H9 (cell line): Measurements from ENCODE around the gene OOSP3. TPM values are rescaled to one million over a fixed set of nuclear protein-coding genes. Genes with fewer than 3 reads are reported as not detected.

Experiments used
- DNase-seq: peaks from one replicate; pipeline ENCODE4 v3.0.0-alpha.2; 2017
- H2AFZ ChIP-seq: one replicate; pipeline ENCODE4 v1.6.1; 2013; ENCODE audit warnings: mild to moderate bottlenecking, low read length, control low read depth, moderate library complexity
- H2AK5ac ChIP-seq: 2 replicates; pipeline ENCODE4 v1.6.1; 2013; ENCODE audit warnings: low read length, control low read depth, mixed read lengths; ENCODE audit not compliant: insufficient read length
- H2BK120ac ChIP-seq: one replicate; pipeline ENCODE4 v1.6.1; 2013; ENCODE audit warnings: low read depth, mild to moderate bottlenecking, low read length, control low read depth, inconsistent platforms; ENCODE audit not compliant: poor library complexity, severe bottlenecking
- H2BK12ac ChIP-seq: 2 replicates; pipeline ENCODE4 v1.6.1; 2013; ENCODE audit warnings: low read length, control low read depth, mixed read lengths, low read depth; ENCODE audit not compliant: insufficient read length
- H2BK15ac ChIP-seq: 2 replicates; pipeline ENCODE4 v1.6.1; 2013; ENCODE audit warnings: low read depth, low read length, control low read depth
- H2BK20ac ChIP-seq: one replicate; pipeline ENCODE4 v1.6.1; 2013; ENCODE audit warnings: low read depth, mild to moderate bottlenecking, low read length, control low read depth, inconsistent platforms; ENCODE audit not compliant: poor library complexity, severe bottlenecking
- H2BK5ac ChIP-seq: 2 replicates; pipeline ENCODE4 v1.6.1; 2013; ENCODE audit warnings: low read length, control low read depth, mixed read lengths; ENCODE audit not compliant: insufficient read length
- H3K14ac ChIP-seq: 2 replicates; pipeline ENCODE4 v1.6.1; 2013; ENCODE audit warnings: low read length, control low read depth; ENCODE audit not compliant: insufficient read depth
- H3K18ac ChIP-seq: 2 replicates; pipeline ENCODE4 v1.6.1; 2013; ENCODE audit warnings: low read depth, mild to moderate bottlenecking, mixed read lengths, low read length, control low read depth; ENCODE audit not compliant: insufficient read length
- H3K23ac ChIP-seq: 2 replicates; pipeline ENCODE4 v1.6.1; 2013; ENCODE audit warnings: low read length, control low read depth, mixed read lengths, low read depth; ENCODE audit not compliant: insufficient read length
- H3K23me2 ChIP-seq: 2 replicates; pipeline ENCODE4 v1.6.1; 2013; ENCODE audit warnings: low read depth, mild to moderate bottlenecking, mixed read lengths, low read length, control low read depth; ENCODE audit not compliant: insufficient read length, poor library complexity, severe bottlenecking
- H3K27ac ChIP-seq: 2 replicates; pipeline ENCODE4 v1.5.1; 2013; ENCODE audit warnings: low read length, control low read depth, mixed read lengths, low read depth; ENCODE audit not compliant: insufficient read length
- H3K27me3 ChIP-seq: 2 replicates; pipeline ENCODE4 v1.6.1; 2013; ENCODE audit warnings: low read length, control low read depth, inconsistent platforms; ENCODE audit not compliant: insufficient read depth
- H3K4ac ChIP-seq: 2 replicates; pipeline ENCODE4 v1.6.1; 2013; ENCODE audit warnings: low read depth, mild to moderate bottlenecking, control low read depth, inconsistent platforms, low read length, moderate library complexity
- H3K4me1 ChIP-seq: 2 replicates; pipeline ENCODE4 v1.6.1; 2013; ENCODE audit warnings: low read length, control low read depth, inconsistent platforms; ENCODE audit not compliant: insufficient read depth
- H3K4me2 ChIP-seq: 2 replicates; pipeline ENCODE4 v1.6.1; 2013; ENCODE audit warnings: low read length, control low read depth, mixed read lengths; ENCODE audit not compliant: insufficient read length, insufficient read depth
- H3K56ac ChIP-seq: 2 replicates; pipeline ENCODE4 v1.6.1; 2013; ENCODE audit warnings: low read depth, mild to moderate bottlenecking, mixed read lengths, low read length, control low read depth; ENCODE audit not compliant: insufficient read length
- H3K79me1 ChIP-seq: 2 replicates; pipeline ENCODE4 v1.6.1; 2013; ENCODE audit warnings: low read depth, mild to moderate bottlenecking, moderate library complexity, low read length, control low read depth, inconsistent platforms; ENCODE audit not compliant: insufficient read depth, poor library complexity, severe bottlenecking
- H3K79me2 ChIP-seq: 2 replicates; pipeline ENCODE4 v1.6.1; 2013; ENCODE audit warnings: low read length, control low read depth, inconsistent platforms; ENCODE audit not compliant: insufficient read depth
- H3K9ac ChIP-seq: 2 replicates; pipeline ENCODE4 v1.6.1; 2013; ENCODE audit warnings: low read length, control low read depth, mixed read lengths; ENCODE audit not compliant: insufficient read length; ENCODE audit errors: extremely low read depth
- H3K9me3 ChIP-seq: one replicate; pipeline ENCODE4 v1.6.1; 2013; ENCODE audit warnings: low read depth, low read length, inconsistent platforms; ENCODE audit not compliant: control insufficient read depth
- H3T11ph ChIP-seq: one replicate; pipeline ENCODE4 v1.6.1; 2013; ENCODE audit warnings: mild to moderate bottlenecking, low read length, control low read depth, inconsistent platforms
- H4K20me1 ChIP-seq: one replicate; pipeline ENCODE4 v1.6.1; 2013; ENCODE audit not compliant: control insufficient read depth, insufficient read length, insufficient read depth
- H4K5ac ChIP-seq: 2 replicates; pipeline ENCODE4 v1.6.1; 2013; ENCODE audit warnings: low read depth, mild to moderate bottlenecking, mixed read lengths, low read length, control low read depth; ENCODE audit not compliant: insufficient read length
- H4K8ac ChIP-seq: replicated peaks from 2 replicates; pipeline ENCODE4 v1.6.1; 2013; ENCODE audit warnings: low read length, control low read depth, mixed read lengths, low read depth; ENCODE audit not compliant: insufficient read length
- H4K91ac ChIP-seq: 2 replicates; pipeline ENCODE4 v1.6.1; 2013; ENCODE audit warnings: low read depth, mild to moderate bottlenecking, moderate library complexity, mixed read lengths, low read length, control low read depth; ENCODE audit not compliant: insufficient read length
- H3K27ac Mint-ChIP-seq, 3 experiments: 2 replicates in 2 of 3; 3 replicates in 1 of 3; pipeline ENCODE4 v1.8.0; 2020 to 2021; ENCODE audit warnings: mixed read lengths in 3 of 3, mild to moderate bottlenecking in 1 of 3, moderate library complexity in 1 of 3
- H3K27me3 Mint-ChIP-seq: 2 replicates; pipeline ENCODE4 v1.8.0; 2021; ENCODE audit warnings: low read depth, mild to moderate bottlenecking, moderate library complexity, mixed read lengths
- H3K36me3 Mint-ChIP-seq, 3 experiments: 2 replicates in 2 of 3; 3 replicates in 1 of 3; pipeline ENCODE4 v1.8.0; 2020 to 2021; ENCODE audit warnings: low read depth in 3 of 3, mixed read lengths in 3 of 3; ENCODE audit not compliant: insufficient read depth in 1 of 3
- H3K4me1 Mint-ChIP-seq, 2 experiments: 2 replicates each; pipeline ENCODE4 v1.8.0; 2020; ENCODE audit warnings: mixed read lengths in 2 of 2
- H3K4me3 Mint-ChIP-seq, 2 experiments: 2 replicates in 1 of 2; 3 replicates in 1 of 2; pipeline ENCODE4 v1.8.0; 2020 to 2021; ENCODE audit warnings: mild to moderate bottlenecking in 2 of 2, mixed read lengths in 2 of 2, moderate library complexity in 1 of 2
- H3K9me3 Mint-ChIP-seq, 2 experiments: 2 replicates in 1 of 2; 3 replicates in 1 of 2; pipeline ENCODE4 v1.8.0; 2020; ENCODE audit warnings: mild to moderate bottlenecking in 2 of 2, mixed read lengths in 2 of 2, moderate library complexity in 1 of 2
- CTCF ChIP-seq: fragments of 200-600 bp; sonication (generic); conservative IDR thresholded peaks from 3 replicates; pipeline ENCODE4 v1.8.0; 2021; ENCODE audit warnings: antibody characterized with exemption, mild to moderate bottlenecking
- WGBS: extraction: QIAGEN DNeasy Blood & Tissue Kit; methylation state at CpG from one replicate; pipeline ENCODE4 v1.1.7; 2013; ENCODE audit warnings: missing lambda C conversion rate, low lambda C conversion rate, mixed read lengths; ENCODE audit not compliant: insufficient read length; ENCODE audit errors: extremely low coverage; 5-methylcytosine and 5-hydroxymethylcytosine counted together
- total RNA-seq: library from RNA; stranded (reverse); gene quantifications from 2 replicates; pipeline ENCODE4 v1.2.1, GENCODE V29; 2021

Gene OOSP3
- total RNA-seq, 1 experiment from 2014 or later, result not detected

- Histone ChIP-seq H3K27me3 (no peaks in the 10 kb centered on the region), H3K18ac (no peak within 1 kb of the TSS), H4K8ac (no peak within 1 kb of the TSS), H3K27ac (no peak within 1 kb of the TSS), H3K4me2 (no peak within 1 kb of the TSS), H2BK5ac (no peak within 1 kb of the TSS), H3K23ac (no peak within 1 kb of the TSS), H3K9ac (no peak within 1 kb of the TSS), H4K5ac (no peak within 1 kb of the TSS), H3K56ac (no peak within 1 kb of the TSS), H3K4ac (no peak within 1 kb of the TSS), H3K9me3 (no peaks in the 10 kb centered on the region), H3T11ph (no peak within 1 kb of the TSS), H2BK12ac (no peak within 1 kb of the TSS), H2BK15ac (no peak within 1 kb of the TSS), H3K4me1 (no peaks in the 10 kb centered on the region), H2AFZ (no peak within 1 kb of the TSS), H2BK120ac (no peak within 1 kb of the TSS), H3K14ac (no peak within 1 kb of the TSS), H2BK20ac (no peak within 1 kb of the TSS), H3K79me1 (no peaks in the 10 kb centered on the region), H3K79me2 (no peaks in the 10 kb centered on the region), H4K20me1 (no peaks in the 10 kb centered on the region), H2AK5ac (no peak within 1 kb of the TSS), H4K91ac (no peak within 1 kb of the TSS), H3K23me2 (no peaks in the 10 kb centered on the region)
- Mint-ChIP-seq H3K4me3 (no peak within 1 kb of the TSS), H3K36me3 (peaks cover 0 to 10% (median 6%) of the 10 kb centered on the region in 3 experiments; a peak in 3 of 7 replicates), H3K4me1 (no peaks in the 10 kb centered on the region), H3K27ac (no peak within 1 kb of the TSS), H3K9me3 (peaks cover 8 to 9% of the 10 kb centered on the region in 2 experiments; a peak in 4 of 5 replicates), H3K27me3 (no peaks in the 10 kb centered on the region; the same call in 1 of the 2 replicates)
- no CpG with 5 or more reads among the region's 3 CpGs for WGBS
- TF ChIP-seq CTCF, result no peak
- DNase-seq, result no peak
Measured at GRCh38 chr11:59866397-59866796, 12.2 kb upstream of the OOSP3 start, which contains the start of gene TCN1. Gene TCN1 (minus strand): TSS chr11:59866487. CDS start chr11:59866470, 17 bp downstream.
